Psoas muscle (tissue), 8 donors: Measurements from ENCODE around the gene FAM135A. TPM values are rescaled to one million over a fixed set of nuclear protein-coding genes. Genes with fewer than 3 reads are reported as not detected.
A peak's percentile ranks its signal among the peaks of the same experiment; 100 is the strongest.
"Not testable (repeated sequence)": the region's sequence is repeated elsewhere in the genome, so short reads cannot be mapped to it uniquely, and the experiment has no call there.

Experiments
- ATAC-seq, 4 donors: fragments of 200-7000 bp; cut with Tn5 transposase; one replicate each; pipeline ENCODE4 v1.9.1; 2020; ENCODE audit warnings: moderate library complexity in 3 of 4, mild to moderate bottlenecking in 2 of 4
- DNase-seq, 2 donors: peaks; one replicate each; pipeline ENCODE4 v3.0.0-alpha.2; 2020
- H3K27ac ChIP-seq: fragments of 200-600 bp; one replicate; pipeline ENCODE4 v1.8.0; 2022
- H3K27me3 ChIP-seq, 3 donors: fragments of 200-600 bp in 1 of 3; one replicate each; pipeline versions ENCODE4 v1.6.1 to v1.8.0; 2013 to 2022; ENCODE audit warnings: low read length in 2 of 3, mild to moderate bottlenecking in 2 of 3, moderate library complexity in 1 of 3; ENCODE audit not compliant: insufficient read depth in 3 of 3
- H3K36me3 ChIP-seq, 2 donors: fragments of 200-600 bp in 1 of 2; one replicate each; pipeline versions ENCODE4 v1.6.1 to v1.8.0; 2013 to 2022; ENCODE audit warnings: low read depth in 1 of 2, mild to moderate bottlenecking in 1 of 2, moderate library complexity in 1 of 2; ENCODE audit not compliant: insufficient read depth in 1 of 2
- H3K4me1 ChIP-seq: fragments of 200-600 bp; one replicate; pipeline ENCODE4 v1.8.0; 2022
- H3K4me3 ChIP-seq: fragments of 200-600 bp; one replicate; pipeline ENCODE4 v1.8.0; 2022; ENCODE audit warnings: mild to moderate bottlenecking
- H3K9me3 ChIP-seq: fragments of 200-600 bp; one replicate; pipeline ENCODE4 v1.8.0; 2022
- CTCF ChIP-seq: fragments of 200-600 bp; IDR thresholded peaks from one replicate; pipeline ENCODE4 v1.8.0; 2022; ENCODE audit warnings: antibody characterized with exemption
- WGBS, 3 donors: extraction: QIAGEN DNeasy Blood & Tissue Kit; methylation state at CpG; one replicate each; pipeline versions ENCODE4 v1.1.6 to v1.1.7; 2013; 5-methylcytosine and 5-hydroxymethylcytosine counted together
- intact Hi-C, 2 donors: fragments of 100-400 bp; cut with DNase I; formaldehyde crosslinking; loops; one replicate each; pipeline versions ENCODE4 v1.11.0 to v1.14.2; 2022
- polyA plus RNA-seq, 3 donors: library from polyadenylated mRNA; stranded (reverse); fragments of 200-250 nt; gene quantifications; one replicate each; pipeline ENCODE4 v1.2.3, GENCODE V29; 2013
- total RNA-seq, 4 donors: library from RNA; stranded (reverse); fragmentation: NEBNext Ultra II Directional in 2 of 4; extraction: Animal tissue kit (Norgen Biotek cat#: 25700) in 2 of 4; gene quantifications; one replicate each; pipeline versions ENCODE4 v1.2.1 to v1.2.4, GENCODE V29; 2021 to 2023
- donor health status: healthy with polysubstance abuse.
- donor health status: DM: no; HTN: no; CAD: no; lungs with moderate emphysema.
- donor health status: Bipolar disorder and iron deficiency.
- donor health status: healthy.
- donor health status: DM: yes; HTN: yes; CAD: no.
- donor health status: DM: no; HTN: no; CAD: no.
- donor health status: DM: no; HTN: no; CAD: no.
- donor health status: DM: yes; HTN: yes; CAD: no.

Gene FAM135A
- total and polyA plus RNA-seq, 7 donors = 2.3 to 9.1 (median 4.3) TPM

- H3K4me3 ChIP-seq = no peak overlapping the region
- peaks cover 16% of the 10 kb centered on the region for H3K4me1 ChIP-seq
- no peaks in the 10 kb centered on the region for H3K36me3 ChIP-seq
- DNase-seq = no peak
- H3K27me3 ChIP-seq = no peaks in the 10 kb centered on the region
- TF ChIP-seq CTCF = no peak
- no peaks in the 10 kb centered on the region for H3K9me3 ChIP-seq
- ATAC-seq = no peak
- H3K27ac ChIP-seq = no peak overlapping the region
- intact Hi-C loops = loop anchor here (2.0 to 10.0 kb wide), 4 partner anchors 135 to 335 kb away; no protein-coding TSS in a partner anchor
These were observed 136.0 kb downstream of the FAM135A start for GRCh38 chr6:70549327-70549726.

GRCh38 chr6:70551566-70551965 is 138.3 kb downstream of the FAM135A start:
- Histone ChIP-seq H3K27me3 (no peaks in the 10 kb centered on the region), H3K4me3 (no peak overlapping the region), H3K36me3 (no peaks in the 10 kb centered on the region), H3K9me3 (no peaks in the 10 kb centered on the region), H3K27ac (peak overlapping the region; percentile 62), H3K4me1 (peaks cover 16% of the 10 kb centered on the region)
- 89 to 97% (median 96%) methylated on average over 1 of the region's 1 CpG for WGBS, 3 donors
- no peak for ATAC-seq
- DNase-seq = no peak
- TF ChIP-seq CTCF = no peak
- intact Hi-C loops = loop anchor here in 1 of 2 donors (5.0 to 10.0 kb wide), 2 partner anchors 111 to 403 kb away; partner anchors contain the start of gene B3GAT2

GRCh38 chr6:70552286-70552940 is 139.1 kb downstream of the FAM135A start:
- H3K27ac ChIP-seq = peak overlapping the region; percentile 62
- intact Hi-C loops = loop anchor here in 1 of 2 donors (5.0 to 10.0 kb wide), 2 partner anchors 110 to 402 kb away; partner anchors contain the start of gene B3GAT2
- H3K36me3 ChIP-seq, H3K27me3 ChIP-seq, H3K9me3 ChIP-seq: not testable (repeated sequence)
- peak; percentile 23 to 75 for DNase-seq
- peaks cover 16% of the 10 kb centered on the region for H3K4me1 ChIP-seq
- peak; percentile 91 to 98 (median 94) for ATAC-seq
- WGBS, 3 donors = 37 to 49% (median 38%) methylated on average over 12 to 13 of the region's 13 CpGs
- peak overlapping the region; percentile 54 for H3K4me3 ChIP-seq

GRCh38 chr6:70552974-70553373 is 139.7 kb downstream of the FAM135A start:
- ATAC-seq (peak in 2 of 4 donors; percentile 42 to 66), DNase-seq (no peak)
- Histone ChIP-seq H3K27me3 (no peaks in the 10 kb centered on the region), H3K9me3 (no peaks in the 10 kb centered on the region), H3K4me1 (peaks cover 10% of the 10 kb centered on the region), H3K4me3 (peak overlapping the region; percentile 54), H3K27ac (peak overlapping the region; percentile 62), H3K36me3 (no peaks in the 10 kb centered on the region)
- WGBS, 3 donors = 86 to 95% (median 89%) methylated on average over 1 of the region's 1 CpG
- intact Hi-C loops = loop anchor here in 1 of 2 donors (5.0 to 10.0 kb wide), 2 partner anchors 109 to 402 kb away; partner anchors contain the start of gene B3GAT2
- no peak for TF ChIP-seq CTCF

GRCh38 chr6:70557998-70558397 is 144.7 kb downstream of the FAM135A start:
- H3K27ac ChIP-seq = no peak overlapping the region
- no peak for TF ChIP-seq CTCF
- whole genome bisulfite sequencing, 3 donors = 81 to 93% (median 86%) methylated on average over 1 of the region's 1 CpG
- no peaks in the 10 kb centered on the region for H3K36me3 ChIP-seq
- H3K4me3 ChIP-seq = no peak overlapping the region
- intact Hi-C loops = loop anchor here in 1 of 2 donors (10.0 kb wide), 1 partner anchor 397 kb away; the partner anchor contains the start of gene B3GAT2
- no peaks in the 10 kb centered on the region for H3K27me3 ChIP-seq
- peaks cover 5% of the 10 kb centered on the region for H3K4me1 ChIP-seq
- no peak for ATAC-seq
- DNase-seq = no peak
- H3K9me3 ChIP-seq = no peaks in the 10 kb centered on the region

GRCh38 chr6:70562401-70562800 is 149.1 kb downstream of the FAM135A start:
- not testable (repeated sequence) for DNase-seq, H3K36me3 ChIP-seq, H3K4me3 ChIP-seq, H3K9me3 ChIP-seq, H3K27ac ChIP-seq, H3K4me1 ChIP-seq, ATAC-seq, H3K27me3 ChIP-seq
- 66 to 94% (median 92%) methylated on average over 2 of the region's 2 CpGs for WGBS, 3 donors
- intact Hi-C loops = loop anchor here in 1 of 2 donors (10.0 kb wide), 1 partner anchor 768 kb away; the partner anchor contains the start of gene LMBRD1
